GM21515 (cell line): Measurements from ENCODE around the gene ZNF239.
"Not testable (repeated sequence)": the region's sequence is repeated elsewhere in the genome, so short reads cannot be mapped to it uniquely, and the experiment has no call there.

Experiments used
- ATAC-seq: cut with Tn5 transposase; IDR thresholded peaks from one replicate; pipeline ENCODE4 v1.9.1; 2021; ENCODE audit not compliant: unreplicated experiment

Gene ZNF239

DNA sequence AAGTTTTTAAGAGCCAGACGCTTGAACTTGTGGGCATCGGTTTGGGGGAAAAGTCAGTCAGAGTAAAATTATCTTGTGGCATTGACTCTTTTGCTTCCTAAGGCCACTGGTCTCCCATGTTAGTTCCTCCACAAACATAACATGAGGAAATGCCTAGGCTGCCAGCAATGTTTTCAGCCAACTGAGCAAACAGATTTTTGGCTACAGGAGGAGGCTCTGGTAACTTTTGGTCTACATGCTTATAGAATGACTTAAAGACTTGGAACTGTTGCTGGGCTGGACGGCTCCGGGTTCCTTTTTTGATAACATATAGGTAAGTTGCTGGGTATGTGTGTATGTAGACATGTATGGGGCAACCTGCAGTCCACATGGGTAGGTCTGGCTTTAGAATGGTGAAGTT is 9.6 kb upstream of the ZNF239 start:
- ATAC-seq, result no peak

DNA sequence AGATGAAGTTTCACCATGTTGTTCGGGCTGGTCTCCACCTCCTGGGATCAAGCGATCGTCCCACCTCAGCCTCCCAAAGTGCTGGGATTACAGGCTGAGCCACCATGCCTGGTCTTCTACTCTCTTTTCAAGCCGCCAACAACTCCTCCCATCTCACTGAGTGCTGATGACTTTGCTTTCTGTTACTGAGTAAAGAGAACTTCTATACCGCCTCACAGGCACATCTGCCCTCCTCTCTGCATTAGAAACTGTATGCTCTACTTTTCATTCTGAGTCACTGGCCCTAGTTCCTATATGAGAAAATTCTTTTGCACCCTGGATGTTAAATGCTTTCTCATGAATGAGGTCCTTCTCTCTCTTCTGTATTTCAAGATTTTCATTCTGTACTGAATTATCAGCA is 2.2 kb upstream of the ZNF239 start:
- ATAC-seq, result no peak

DNA sequence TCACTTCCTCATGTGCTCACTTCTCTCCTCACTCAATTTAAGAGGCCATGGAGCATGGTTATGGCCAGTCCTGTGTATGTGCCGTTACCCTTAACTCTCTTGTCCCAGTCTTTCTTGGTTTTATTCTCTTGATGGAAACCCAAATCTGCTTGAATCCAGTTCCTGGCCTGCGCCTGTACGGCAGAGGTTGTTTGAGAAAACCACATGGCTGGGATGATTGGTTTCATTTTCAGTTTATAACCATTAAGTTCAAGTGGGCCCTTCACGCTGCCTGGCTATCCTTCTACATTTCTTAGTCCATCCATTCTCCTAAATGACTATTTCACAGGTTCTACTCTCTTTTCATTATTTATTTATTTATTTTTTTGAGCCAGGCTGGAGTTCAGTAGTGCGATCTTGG is 1.6 kb upstream of the ZNF239 start:
- ATAC-seq, result no peak

DNA sequence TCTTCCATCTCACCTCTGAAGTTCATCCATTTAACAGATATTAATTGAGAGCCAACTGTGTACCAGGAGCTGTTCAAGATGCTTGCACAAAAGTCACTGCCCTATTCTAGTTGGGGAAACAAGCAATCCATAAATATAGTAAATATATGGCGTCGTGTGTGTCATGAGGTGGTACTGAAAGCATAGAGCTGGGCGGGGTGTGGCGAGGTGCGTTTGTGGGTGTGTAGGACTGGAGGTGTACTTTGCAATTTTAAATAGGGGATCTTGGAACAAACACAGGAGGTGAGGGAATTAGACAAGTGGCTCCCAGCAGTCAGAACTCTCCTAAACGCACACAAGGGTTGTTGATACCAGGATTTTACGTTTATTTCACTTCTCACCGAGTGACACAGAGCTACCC is 490 bp upstream of the ZNF239 start:
- no peak for ATAC-seq

DNA sequence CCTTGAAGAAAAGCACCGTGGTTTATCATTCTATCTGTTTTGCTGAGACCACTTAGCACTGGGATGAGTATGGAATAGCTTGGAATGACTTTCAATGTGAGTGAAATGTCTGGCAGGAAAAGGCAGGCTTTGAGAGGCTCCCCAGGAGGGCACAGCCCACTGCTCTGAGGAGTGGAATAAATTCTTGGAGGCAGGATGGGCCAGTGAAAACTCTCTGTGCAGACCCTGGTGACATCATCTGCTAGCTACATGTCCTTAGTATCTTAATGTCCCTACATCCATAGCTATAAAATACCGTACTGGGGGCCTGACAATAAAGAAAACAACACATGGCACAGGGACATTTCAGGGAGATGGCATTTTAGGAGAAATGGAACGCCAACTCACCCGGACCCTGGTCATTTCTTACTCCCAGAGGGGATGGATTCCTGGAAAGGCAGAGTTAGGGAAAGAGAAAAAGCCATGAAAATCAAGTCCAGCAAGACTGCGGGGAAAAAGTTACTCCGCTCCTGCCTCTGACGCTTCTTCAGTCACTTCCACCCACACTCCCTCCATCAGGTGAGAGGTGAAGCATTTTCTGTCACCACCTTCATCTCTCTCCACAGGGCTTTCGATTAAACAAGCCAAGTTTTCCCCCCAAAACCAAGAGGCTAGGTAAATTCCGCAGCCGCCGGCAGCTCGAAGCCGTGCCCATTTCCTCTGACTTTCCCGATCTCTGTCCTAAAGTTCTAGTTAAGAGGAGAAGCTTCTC is 991 bp downstream of the ZNF239 start:
- ATAC-seq, result no peak

DNA sequence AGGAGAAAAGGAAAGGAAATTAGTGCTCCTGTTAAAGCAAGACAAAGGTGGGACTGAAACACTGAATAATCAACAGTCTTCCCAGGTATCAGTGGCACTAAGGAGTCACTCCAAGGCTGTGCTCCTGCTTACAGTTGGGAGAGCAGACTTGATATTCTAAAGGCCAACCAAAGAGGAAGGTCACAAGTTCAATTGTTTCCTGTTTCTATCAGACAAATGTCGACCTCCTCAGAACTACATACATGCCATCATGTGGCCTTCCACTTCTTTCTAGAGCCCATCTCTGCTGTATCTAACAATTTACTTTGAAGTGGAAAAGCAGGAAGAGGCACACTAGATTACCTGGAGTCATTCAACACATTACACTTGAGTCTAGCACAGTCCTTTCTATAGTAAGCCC is 3.4 kb downstream of the ZNF239 start:
- ATAC-seq, result no peak

DNA sequence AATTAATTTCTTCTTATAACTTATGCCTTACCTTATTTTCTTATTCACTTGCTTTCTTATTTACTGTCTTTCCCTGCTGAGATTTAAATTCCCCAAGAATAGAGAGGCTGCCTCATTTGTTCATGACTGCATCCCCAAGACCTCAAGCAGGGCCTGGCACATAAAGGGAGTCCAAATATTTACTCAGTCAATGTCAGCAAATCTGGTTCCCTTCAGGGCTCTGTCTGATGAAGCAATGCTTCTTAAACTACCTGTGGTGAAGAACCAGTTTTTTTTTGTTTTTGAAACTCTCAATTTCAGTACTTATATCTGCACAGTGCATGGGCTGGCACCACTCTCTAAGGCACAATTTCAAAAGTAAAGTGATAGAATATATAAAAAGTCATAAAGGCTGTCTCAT is 4.7 kb downstream of the ZNF239 start:
- no peak for ATAC-seq

DNA sequence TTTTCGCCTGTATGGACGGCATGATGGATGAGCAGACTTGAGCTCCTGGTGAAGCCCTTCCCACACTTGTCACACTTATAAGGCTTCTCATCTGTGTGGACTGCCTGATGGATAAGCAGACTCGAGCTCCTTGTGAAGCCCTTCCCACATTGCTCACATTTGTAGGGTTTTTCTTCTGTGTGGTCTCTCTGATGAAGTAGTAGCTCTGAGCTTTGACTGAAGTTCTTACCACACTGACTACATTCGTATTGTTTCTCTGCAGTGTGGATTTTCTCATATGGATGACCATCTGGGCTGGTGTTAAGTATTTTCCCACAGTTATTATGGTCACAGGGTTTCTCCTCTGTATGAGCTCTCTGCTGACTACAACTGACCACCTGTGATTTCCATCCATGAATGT is 17.2 kb downstream of the ZNF239 start:
- no peak for ATAC-seq

DNA sequence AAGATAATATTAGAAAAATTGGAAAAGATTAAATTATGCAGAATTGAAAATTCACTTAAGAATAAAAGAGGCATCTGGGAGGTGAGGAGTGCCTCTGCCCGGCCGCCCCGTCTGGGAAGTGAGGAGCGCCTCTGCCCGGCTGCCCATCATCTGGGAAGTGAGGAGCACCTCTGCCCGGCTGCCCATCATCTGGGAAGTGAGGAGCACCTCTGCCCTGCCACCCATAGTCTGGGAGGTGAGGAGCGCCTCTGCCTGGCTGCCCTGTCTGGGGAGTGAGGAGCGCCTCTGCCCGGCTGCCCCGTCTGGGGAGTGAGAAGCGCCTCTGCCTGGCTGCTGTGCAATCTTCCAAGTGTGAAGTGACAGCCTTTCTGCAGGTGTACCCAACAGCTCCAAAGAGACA is 30.7 kb downstream of the ZNF239 start:
- ATAC-seq, result not testable (repeated sequence)

DNA sequence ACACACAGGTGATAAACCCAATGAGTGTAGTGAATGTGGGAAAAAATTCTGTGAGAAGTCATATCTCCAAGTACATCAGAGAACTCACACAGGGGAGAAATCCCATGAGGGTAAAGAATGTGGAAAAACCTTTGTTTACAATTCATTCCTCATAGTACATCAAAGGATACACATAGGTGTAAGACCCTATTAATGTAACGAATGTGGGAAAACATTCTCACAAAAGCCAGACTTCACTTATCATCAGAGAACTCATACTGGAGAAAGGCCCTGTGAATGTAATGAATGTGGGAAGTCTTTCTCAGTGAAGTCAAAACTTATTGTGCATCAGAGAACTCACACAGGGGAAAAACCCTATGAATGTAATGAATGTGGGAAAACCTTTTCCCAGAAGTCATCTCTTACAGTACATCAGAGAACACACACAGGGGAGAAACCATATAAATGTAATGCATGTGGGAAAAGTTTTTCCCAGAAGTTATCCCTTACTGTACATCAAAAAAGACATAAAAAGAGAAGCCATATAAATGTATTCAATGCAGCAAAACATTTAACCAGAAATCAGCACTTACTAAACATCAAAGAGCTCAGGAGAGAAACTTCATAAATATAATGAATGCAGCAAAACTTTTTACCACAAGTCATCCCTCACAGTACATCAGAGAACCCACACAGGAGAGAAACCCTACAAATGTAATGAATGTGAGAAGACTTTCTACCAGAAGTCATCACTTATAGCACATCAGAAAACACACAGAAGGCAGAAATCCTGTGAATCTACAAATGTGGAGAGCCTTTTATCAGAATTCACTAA is 49.8 kb downstream of the ZNF239 start:
- ATAC-seq, result no peak
